NK-92 (cell line): ENCODE results near the gene DLGAP1.

Source experiments
- DNase-seq: peaks from one replicate; lab custom pipeline; 2025; ENCODE audit not compliant: unreplicated experiment; lab: John Stamatoyannopoulos, UW

DLGAP1 gene

GRCh38 chr18:3836483-3837335 is 618.4 kb downstream of the DLGAP1 start:
- DNase-seq, result no peak

GRCh38 chr18:3832025-3832638 is 623.0 kb downstream of the DLGAP1 start:
- DNase-seq, result no peak

- DNase-seq, result no peak
Measured at GRCh38 chr18:3830604-3831003, 624.5 kb downstream of the DLGAP1 start.

- DNase-seq, result no peak
Measured at GRCh38 chr18:3827236-3827845, 627.8 kb downstream of the DLGAP1 start.

- no peak for DNase-seq
Measured at GRCh38 chr18:3826021-3826420, 629.1 kb downstream of the DLGAP1 start.

- DNase-seq, result no peak
Measured at GRCh38 chr18:3824101-3824500, 631.0 kb downstream of the DLGAP1 start.

- DNase-seq, result no peak
Measured at GRCh38 chr18:3823073-3823472, 632.0 kb downstream of the DLGAP1 start.

- DNase-seq, result no peak
Measured at GRCh38 chr18:3821524-3821923, 633.6 kb downstream of the DLGAP1 start.

GRCh38 chr18:3819961-3820360 is 635.1 kb downstream of the DLGAP1 start:
- DNase-seq, result no peak

GRCh38 chr18:3816610-3817363 is 638.3 kb downstream of the DLGAP1 start:
- no peak for DNase-seq

- no peak for DNase-seq
Measured at GRCh38 chr18:3815991-3816390, 639.1 kb downstream of the DLGAP1 start.

GRCh38 chr18:3814816-3815215 is 640.3 kb downstream of the DLGAP1 start:
- DNase-seq, result no peak

- DNase-seq, result no peak
Measured at GRCh38 chr18:3810296-3810695, 644.8 kb downstream of the DLGAP1 start.

GRCh38 chr18:3808985-3809780 is 645.9 kb downstream of the DLGAP1 start:
- no peak for DNase-seq

GRCh38 chr18:3806656-3807055 is 648.5 kb downstream of the DLGAP1 start:
- DNase-seq, result no peak

GRCh38 chr18:3804336-3804735 is 650.8 kb downstream of the DLGAP1 start:
- no peak for DNase-seq

- DNase-seq, result no peak
Measured at GRCh38 chr18:3803350-3803749, 651.8 kb downstream of the DLGAP1 start.

- DNase-seq, result no peak
Measured at GRCh38 chr18:3799515-3799914, 655.6 kb downstream of the DLGAP1 start.

GRCh38 chr18:3798032-3798431 is 657.1 kb downstream of the DLGAP1 start:
- DNase-seq, result no peak

- no peak for DNase-seq
Measured at GRCh38 chr18:3796434-3796833, 658.7 kb downstream of the DLGAP1 start.
